Panc1 (cell line): ENCODE measurements around the gene NYAP2. TPM values are rescaled to one million over a fixed set of nuclear protein-coding genes. Genes with fewer than 3 reads are reported as not detected.

Source experiments
- ATAC-seq: fragments of 200-7000 bp; cut with Tn5 transposase; 2 replicates; pipeline ENCODE4 v1.9.1; 2020; ENCODE audit warnings: mild to moderate bottlenecking, moderate library complexity
- BruUV-seq: library from RNA; stranded (reverse); fragments of 400-500 nt; replicated peaks from 2 replicates; lab custom pipeline; 2021; lab: Mats Ljungman, UMichigan
- CTCF ChIA-PET: fragments of 300-600 bp; sonication (Branson Sonifier 250); formaldehyde crosslinking; loops from one replicate; lab custom pipeline; 2022; ENCODE audit warnings: antibody characterized with exemption; lab: Charles Lee
- POLR2A ChIA-PET: fragments of 300-600 bp; sonication (Branson Sonifier 250); formaldehyde crosslinking; loops from one replicate; lab custom pipeline; 2022; ENCODE audit warnings: antibody characterized with exemption; lab: Charles Lee
- DNase-seq: peaks from one replicate; pipeline ENCODE4 v3.0.0-alpha.2; 2010; ENCODE audit warnings: low read depth, low spot score
- H3K27ac ChIP-seq: 2 replicates; pipeline ENCODE4 v1.5.1; 2011; ENCODE audit warnings: mild to moderate bottlenecking, low read length, inconsistent platforms
- H3K27me3 ChIP-seq: fragments of 200-500 bp; sonication (Bioruptor generic); 2 replicates; pipeline ENCODE4 v1.6.0; 2014; ENCODE audit warnings: low read length, inconsistent platforms; ENCODE audit not compliant: control insufficient read depth, insufficient read depth
- H3K36me3 ChIP-seq: fragments of 200-500 bp; sonication (Bioruptor generic); 2 replicates; pipeline ENCODE4 v1.5.1; 2014; ENCODE audit warnings: inconsistent platforms, mild to moderate bottlenecking, low read length, moderate library complexity; ENCODE audit not compliant: control insufficient read depth, insufficient read depth
- H3K4me1 ChIP-seq: 2 replicates; pipeline ENCODE4 v1.5.1; 2011; ENCODE audit warnings: inconsistent platforms, mild to moderate bottlenecking, low read length, moderate library complexity; ENCODE audit not compliant: control insufficient read depth, insufficient read depth
- H3K4me3 ChIP-seq, 2 experiments: 2 replicates each; pipeline ENCODE4 v1.5.1; 2011 to 2012; ENCODE audit warnings: low read depth in 2 of 2, low read length in 2 of 2, mild to moderate bottlenecking in 2 of 2, inconsistent platforms in 1 of 2, moderate library complexity in 1 of 2
- H3K9me3 ChIP-seq: fragments of 200-500 bp; sonication (Bioruptor generic); 2 replicates; pipeline ENCODE4 v1.5.1; 2014; ENCODE audit warnings: low read depth, mild to moderate bottlenecking, inconsistent platforms, low read length, moderate library complexity; ENCODE audit not compliant: control insufficient read depth, insufficient read depth
- CTCF ChIP-seq: fragments of 450-650 bp; IDR thresholded peaks from 2 replicates; pipeline ENCODE4 v1.5.1; 2017; ENCODE audit warnings: mild to moderate bottlenecking
- POLR2AphosphoS5 ChIP-seq: IDR thresholded peaks from 2 replicates; pipeline ENCODE4 v1.6.1; 2012; ENCODE audit warnings: mild to moderate bottlenecking, low read depth, low read length, moderate library complexity
- REST ChIP-seq, 2 experiments: IDR thresholded peaks; 2 replicates each; pipeline ENCODE4 v1.6.1; 2011 to 2012; ENCODE audit warnings: low read depth in 2 of 2, control low read depth in 1 of 2, low read length in 1 of 2, mild to moderate bottlenecking in 1 of 2, moderate library complexity in 1 of 2; ENCODE audit not compliant: insufficient read depth in 1 of 2
- SIN3A ChIP-seq: IDR thresholded peaks from 2 replicates; pipeline ENCODE4 v1.6.1; 2012; ENCODE audit warnings: low read depth, mild to moderate bottlenecking, low read length, moderate library complexity, borderline replicate concordance; ENCODE audit not compliant: insufficient read depth
- TCF7L2 ChIP-seq: IDR thresholded peaks from 2 replicates; pipeline ENCODE4 v1.6.1; 2011; ENCODE audit warnings: mild to moderate bottlenecking, low read depth, low read length, inconsistent platforms
- in situ Hi-C: cut with HindIII; loops from 2 replicates; pipeline ENCODE4 v1.10.0; 2016; ENCODE audit warnings: low sequenced_read_pairs, low pct_unique_long_range_greater_than_20kb
- intact Hi-C: fragments of 100-400 bp; cut with micrococcal nuclease; formaldehyde crosslinking; loops from one replicate; pipeline ENCODE4 v1.10.0; 2022; ENCODE audit not compliant: unreplicated experiment
- total RNA-seq: library from RNA; stranded (reverse); gene quantifications from one replicate; pipeline ENCODE4 v1.2.1, GENCODE V29; 2021; ENCODE audit not compliant: unreplicated experiment

The NYAP2 gene
- total RNA-seq, 1 experiment from 2014 or later = not detected

GRCh38 chr2:225559072-225559415 is 159.5 kb downstream of the NYAP2 start:
- TF ChIP-seq TCF7L2 (no peak), CTCF (no peak), REST (IDR thresholded peaks at IDR 0.05; ENCODE audit: insufficient read depth in 1 of 2, low read depth in 2 of 2, low read length in 1 of 2) (no peak), POLR2AphosphoS5 (no peak), SIN3A (no peak)
- Histone ChIP-seq H3K27ac (no peak overlapping the region), H3K9me3 (no peaks in the 10 kb centered on the region), H3K27me3 (no peaks in the 10 kb centered on the region), H3K4me3 (no peak overlapping the region), H3K4me1 (no peaks in the 10 kb centered on the region), H3K36me3 (no peaks in the 10 kb centered on the region)
- no TSS peak for BruUV-seq
- DNase-seq (no peak), ATAC-seq (no peak)
- in situ Hi-C loops = no loop called here
- intact Hi-C loops = no loop called here
- POLR2A ChIA-PET = no interaction called here
- CTCF ChIA-PET = no interaction called here

GRCh38 chr2:225566798-225567197 is 167.3 kb downstream of the NYAP2 start:
- no peak overlapping the region for H3K27ac ChIP-seq
- POLR2A ChIA-PET = no interaction called here
- H3K36me3 ChIP-seq = no peaks in the 10 kb centered on the region
- CTCF ChIA-PET = no interaction called here
- TF ChIP-seq CTCF = no peak
- no peak for TF ChIP-seq TCF7L2
- TF ChIP-seq REST (IDR thresholded peaks at IDR 0.05; ENCODE audit: insufficient read depth in 1 of 2, low read depth in 2 of 2, low read length in 1 of 2) = no peak
- no peak for TF ChIP-seq POLR2AphosphoS5
- no peak for TF ChIP-seq SIN3A
- ATAC-seq (no peak), DNase-seq (no peak)
- H3K4me3 ChIP-seq = no peak overlapping the region
- no peaks in the 10 kb centered on the region for H3K4me1 ChIP-seq
- in situ Hi-C loops (no loop called here), intact Hi-C loops (no loop called here)
- no TSS peak for BruUV-seq
- no peaks in the 10 kb centered on the region for H3K9me3 ChIP-seq
- no peaks in the 10 kb centered on the region for H3K27me3 ChIP-seq
